Stimulated activated CD8-positive, alpha-beta memory T cell treated with anti-CD3 and anti-CD28 coated beads, Interleukin-12 subunit alpha, Interleukin-12 subunit beta, amount 100 ng/mL, for 1 hour (primary cell): ENCODE measurements around the gene SMARCC1.

Experiments used
- DNase-seq: peaks from one replicate; pipeline ENCODE4 v3.0.0-alpha.2; 2020; ENCODE audit warnings: low read depth

The SMARCC1 gene

DNA sequence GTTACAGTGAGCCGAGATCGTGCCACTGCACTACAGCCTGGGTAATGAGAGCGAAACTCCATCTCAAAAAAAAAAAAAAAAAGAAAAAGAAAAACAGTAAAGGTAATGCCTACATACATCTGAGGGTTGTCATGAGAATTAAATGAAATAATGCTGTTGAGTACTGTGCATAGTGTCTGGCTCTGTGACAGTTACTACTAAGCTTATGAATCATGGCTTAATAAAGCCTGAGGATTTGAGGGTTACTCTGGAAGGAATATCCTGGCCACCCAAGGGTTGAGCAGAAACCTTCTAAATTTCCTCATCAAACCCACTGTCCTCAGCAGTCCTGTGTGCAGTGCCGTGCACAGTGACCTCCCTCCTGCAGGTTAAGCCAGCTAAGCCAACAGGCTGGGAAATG, 241.4 kb downstream of the SMARCC1 start:
- no peak for DNase-seq

DNA sequence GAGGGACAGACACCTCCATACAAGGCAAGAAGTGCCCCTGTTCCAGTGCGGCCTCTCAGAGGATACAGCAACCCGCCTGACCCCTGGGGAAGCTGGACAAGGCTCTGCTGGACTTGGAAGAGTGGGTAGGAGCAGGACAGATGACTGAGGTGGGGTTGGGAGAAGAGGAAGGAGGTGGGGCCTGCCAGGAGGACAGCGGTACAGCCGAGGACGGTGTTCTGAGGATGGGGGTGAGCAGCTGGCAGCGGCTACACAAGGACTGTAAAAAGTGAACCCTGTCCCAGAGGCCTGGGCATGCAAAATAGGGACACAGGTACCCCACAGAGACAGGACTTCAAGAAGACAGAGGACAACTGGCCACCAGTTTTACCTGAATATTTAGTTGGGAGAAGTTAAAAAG, 244.7 kb downstream of the SMARCC1 start:
- DNase-seq: no peak

DNA sequence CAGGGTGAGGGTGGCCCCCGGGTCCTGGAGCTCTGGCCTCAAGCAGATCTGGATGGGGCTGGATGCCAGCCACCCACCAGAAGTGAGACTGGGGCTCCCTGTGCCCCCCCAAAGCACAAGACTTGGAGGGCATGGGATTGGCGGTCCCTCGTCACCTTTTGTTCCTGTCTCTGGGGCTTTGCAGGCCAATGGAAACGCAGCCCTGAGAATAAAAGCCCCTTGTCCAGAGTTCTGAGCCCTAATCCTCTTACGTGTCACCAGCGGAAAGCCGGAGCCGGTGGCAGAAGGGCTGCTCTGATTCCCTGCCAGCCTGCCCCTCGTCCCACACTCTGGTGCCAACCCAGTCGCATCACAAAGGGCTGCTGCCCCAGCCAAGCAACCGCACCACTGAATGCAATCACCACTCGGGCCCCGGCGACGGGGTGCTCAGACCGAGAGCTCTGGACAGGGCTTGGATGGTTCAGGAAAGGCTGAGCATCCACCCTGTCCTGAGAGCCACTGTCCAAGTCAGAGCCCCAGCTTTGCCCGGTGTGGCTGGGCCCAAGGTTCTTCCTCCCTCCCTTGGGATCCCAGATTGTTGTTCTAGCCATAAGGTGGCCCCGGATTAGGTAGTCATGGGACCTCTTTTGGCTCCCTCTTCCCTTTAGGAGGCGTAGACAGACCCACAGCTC, 245.3 kb downstream of the SMARCC1 start:
- DNase-seq: no peak
